Activated T-cell treated with anti-CD3 and anti-CD28 coated beads, Interleukin-2, amount 50 U/mL, for 4 hours (primary cell): ENCODE data around the gene STARD9. TPM values are rescaled to one million over a fixed set of nuclear protein-coding genes. Genes with fewer than 3 reads are reported as not detected.
A peak's percentile ranks its signal among the peaks of the same experiment; 100 is the strongest.

Source experiments
- ATAC-seq, 2 donors: fragments of 200-7000 bp; cut with Tn5 transposase; one replicate each; pipeline ENCODE4 v1.10.0; 2021
- DNase-seq: peaks from one replicate; pipeline ENCODE4 v3.0.0-alpha.2; 2020
- H3K27me3 Mint-ChIP-seq: one replicate; pipeline ENCODE4 v1.8.0; 2021; ENCODE audit warnings: low read depth, mixed read lengths
- H3K36me3 Mint-ChIP-seq: one replicate; pipeline ENCODE4 v1.8.0; 2022; ENCODE audit warnings: mixed read lengths; ENCODE audit not compliant: insufficient read depth
- H3K4me1 Mint-ChIP-seq: one replicate; pipeline ENCODE4 v1.8.0; 2021; ENCODE audit warnings: low read depth, mixed read lengths
- H3K4me3 Mint-ChIP-seq: one replicate; pipeline ENCODE4 v1.8.0; 2021; ENCODE audit warnings: mild to moderate bottlenecking, moderate library complexity, mixed read lengths
- H3K9me3 Mint-ChIP-seq: one replicate; pipeline ENCODE4 v1.8.0; 2021; ENCODE audit warnings: mixed read lengths
- total RNA-seq, 3 donors: library from RNA; stranded (reverse); gene quantifications; one replicate each; pipeline ENCODE4 v1.2.1, GENCODE V29; 2021

STARD9 gene
- total RNA-seq, 3 donors from 2014 or later: 1.9 to 3.6 (median 3.0) TPM

DNA sequence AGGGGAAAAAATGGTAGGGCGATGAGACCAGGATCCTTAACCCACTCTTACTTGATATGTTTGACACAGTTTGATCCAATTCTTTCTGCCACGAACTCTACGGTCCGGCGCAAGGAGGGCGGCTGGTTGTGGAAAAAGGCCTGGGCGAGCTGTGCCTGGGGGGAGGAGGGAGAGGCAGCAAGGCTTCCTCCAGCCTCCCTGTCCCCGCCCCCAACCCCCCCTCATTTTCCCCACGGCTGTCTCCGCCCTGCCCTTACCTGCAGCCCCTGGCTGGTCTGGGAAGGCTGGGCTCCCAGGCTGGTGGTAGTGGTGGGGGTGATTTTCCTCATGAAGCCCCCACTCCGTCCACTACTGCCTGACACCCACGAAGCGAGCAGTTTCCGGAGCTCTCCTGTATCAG, 153.6 kb downstream of the STARD9 start:
- DNase-seq: no peak
- Mint-ChIP-seq H3K4me3 (no peak overlapping the region), H3K9me3 (no peaks in the 10 kb centered on the region), H3K36me3 (peaks cover 42% of the 10 kb centered on the region), H3K27me3 (no peaks in the 10 kb centered on the region), H3K4me1 (peaks cover 2% of the 10 kb centered on the region)
- ATAC-seq: no peak

DNA sequence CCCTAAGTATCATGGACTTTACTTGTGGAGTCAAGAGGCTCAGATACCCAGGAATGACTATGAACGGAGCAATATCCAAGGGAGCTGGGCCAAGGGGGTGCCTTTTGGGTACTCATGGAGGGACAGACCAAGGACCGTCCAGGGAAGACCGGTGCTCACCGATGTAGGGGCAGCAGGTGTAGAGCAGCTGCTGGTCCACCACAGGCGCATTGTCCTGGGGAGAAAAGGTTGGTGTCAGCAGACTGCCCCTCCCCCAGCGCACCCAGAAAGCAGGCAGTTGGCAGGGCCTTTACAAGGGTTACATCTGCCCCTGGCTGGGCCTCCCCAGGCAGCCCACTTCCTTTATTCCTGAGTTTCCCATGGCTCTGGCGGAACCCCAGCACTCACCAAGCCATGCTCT, 154.0 kb downstream of the STARD9 start:
- Mint-ChIP-seq H3K36me3 (peaks cover 46% of the 10 kb centered on the region), H3K4me1 (peaks cover 5% of the 10 kb centered on the region), H3K9me3 (no peaks in the 10 kb centered on the region), H3K27me3 (no peaks in the 10 kb centered on the region), H3K4me3 (no peak overlapping the region)
- no peak for DNase-seq
- ATAC-seq: no peak

DNA sequence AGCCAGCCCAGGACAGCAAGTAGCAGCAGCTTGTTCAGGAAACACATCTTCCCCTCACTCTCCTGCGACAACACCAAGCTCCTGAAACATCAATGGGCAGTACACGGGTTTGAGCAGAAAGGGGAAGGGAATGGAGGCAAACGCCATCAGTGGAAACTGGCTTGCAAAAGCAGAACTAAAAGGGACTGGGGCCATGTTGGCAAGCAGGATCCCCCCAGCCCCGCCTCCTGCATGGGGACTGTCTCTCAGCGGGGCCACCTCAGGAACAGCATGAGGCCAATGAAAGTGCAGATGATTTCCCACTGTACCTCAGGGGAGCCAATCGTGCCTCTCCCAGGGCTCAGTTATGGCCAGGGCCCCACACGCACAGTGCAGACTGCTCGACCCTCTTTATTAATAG, 154.7 kb downstream of the STARD9 start:
- no peaks in the 10 kb centered on the region for H3K9me3 Mint-ChIP-seq
- peaks cover 39% of the 10 kb centered on the region for H3K36me3 Mint-ChIP-seq
- peaks cover 9% of the 10 kb centered on the region for H3K4me1 Mint-ChIP-seq
- H3K4me3 Mint-ChIP-seq: no peak overlapping the region
- no peaks in the 10 kb centered on the region for H3K27me3 Mint-ChIP-seq
- no peak for ATAC-seq
- no peak for DNase-seq

DNA sequence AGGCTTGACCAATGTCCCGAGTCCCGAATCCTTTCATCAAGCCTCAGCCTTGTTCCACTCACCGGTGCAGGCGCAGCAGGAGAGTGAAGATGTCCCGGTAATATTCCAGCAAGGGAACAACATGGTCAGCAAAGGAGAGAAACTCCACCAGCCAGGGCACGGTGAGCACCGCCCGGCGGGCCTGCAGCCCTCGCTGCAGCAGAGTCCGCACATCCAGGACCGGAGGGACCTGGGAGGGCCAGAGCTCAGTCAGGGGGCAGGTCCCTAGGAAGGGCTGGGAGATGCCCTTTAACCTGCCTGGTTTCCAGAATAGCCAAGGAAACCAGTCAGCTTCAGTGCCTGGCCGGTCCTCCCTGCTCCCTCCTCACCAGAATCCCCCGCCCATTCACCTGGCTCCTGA, 155.1 kb downstream of the STARD9 start:
- DNase-seq: no peak
- ATAC-seq: no peak
- H3K4me1 Mint-ChIP-seq: peaks cover 13% of the 10 kb centered on the region
- H3K27me3 Mint-ChIP-seq: no peaks in the 10 kb centered on the region
- H3K4me3 Mint-ChIP-seq: no peak overlapping the region
- H3K36me3 Mint-ChIP-seq: peaks cover 35% of the 10 kb centered on the region
- H3K9me3 Mint-ChIP-seq: no peaks in the 10 kb centered on the region

DNA sequence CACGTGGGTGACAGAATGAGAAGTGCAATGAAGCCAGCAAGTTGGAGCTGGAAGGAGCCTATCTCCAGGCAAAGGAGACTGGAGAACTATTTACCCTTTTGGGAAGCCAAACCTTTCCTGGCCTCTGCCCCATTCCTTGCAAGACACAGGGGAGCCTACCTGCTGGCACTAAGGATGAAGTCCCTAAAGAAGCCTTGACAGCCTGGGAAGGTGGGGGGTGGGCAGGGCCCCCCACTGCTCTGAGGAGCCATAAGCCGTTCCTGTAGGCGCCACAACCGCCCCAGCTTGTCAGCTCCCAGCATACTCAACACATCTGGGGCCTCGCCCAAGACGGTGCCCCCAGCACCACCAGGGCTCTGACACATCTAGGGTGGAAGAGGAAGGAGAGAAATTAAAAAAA, 156.1 kb downstream of the STARD9 start:
- H3K4me1 Mint-ChIP-seq: peaks cover 16% of the 10 kb centered on the region
- H3K4me3 Mint-ChIP-seq: no peak overlapping the region
- no peaks in the 10 kb centered on the region for H3K27me3 Mint-ChIP-seq
- DNase-seq (no peak), ATAC-seq (no peak)
- peaks cover 34% of the 10 kb centered on the region for H3K36me3 Mint-ChIP-seq
- no peaks in the 10 kb centered on the region for H3K9me3 Mint-ChIP-seq

DNA sequence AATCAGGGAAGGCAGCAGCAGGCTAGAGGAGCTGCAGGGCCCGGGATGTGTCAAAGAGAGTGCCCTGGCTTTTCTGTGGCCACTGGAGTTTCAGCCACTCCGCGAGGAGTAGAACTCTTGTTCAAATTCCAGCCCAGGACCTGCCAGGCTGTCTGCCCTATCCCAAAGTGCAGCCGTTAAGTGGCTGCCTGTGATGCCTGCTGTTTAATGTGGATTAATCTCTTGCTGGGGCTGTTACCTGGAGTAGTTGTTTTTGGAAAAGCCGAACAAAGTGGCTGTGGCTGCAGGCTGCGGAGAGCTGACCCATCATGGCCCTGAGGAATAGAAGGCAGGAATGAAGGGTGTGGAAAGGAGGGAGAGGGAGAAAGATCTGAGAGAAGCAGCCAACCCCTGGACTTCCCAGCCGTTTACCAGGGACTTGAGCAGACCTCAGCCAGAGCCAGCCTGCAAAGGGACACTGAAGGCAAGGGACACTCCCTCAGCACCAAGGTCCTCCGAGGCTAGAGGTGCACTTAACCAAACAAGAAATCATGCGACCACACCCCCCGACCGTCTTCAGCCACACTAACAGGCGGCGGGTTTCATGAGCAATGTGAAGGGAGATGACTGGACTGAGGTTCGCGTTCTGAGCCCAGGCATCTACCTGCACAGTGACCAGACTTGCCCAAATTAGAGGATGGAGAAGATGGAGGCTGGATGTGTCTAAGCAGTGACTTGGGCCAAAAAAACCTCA, 156.9 kb downstream of the STARD9 start:
- Mint-ChIP-seq H3K4me3 (no peak overlapping the region), H3K36me3 (peaks cover 30% of the 10 kb centered on the region)
- no peak for ATAC-seq

DNA sequence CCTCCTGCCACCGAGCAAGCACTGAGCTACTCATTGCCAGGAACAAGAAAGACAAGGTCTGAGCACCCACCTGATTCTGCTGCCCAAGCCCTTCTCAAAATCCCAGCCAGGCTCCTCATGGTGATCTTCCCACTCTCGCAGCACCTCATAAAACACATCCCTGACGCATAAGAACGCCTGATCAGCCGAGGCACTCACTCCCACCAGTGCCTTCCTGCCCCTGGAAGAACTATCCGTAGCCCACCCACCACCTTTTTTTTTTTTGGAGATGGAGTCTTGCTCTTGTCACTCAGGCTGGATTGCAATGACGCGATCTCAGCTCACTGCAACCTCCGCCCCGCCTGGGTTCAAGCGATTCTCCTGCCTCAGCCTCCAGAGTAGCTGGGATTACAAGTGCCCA, 157.6 kb downstream of the STARD9 start:
- no peak overlapping the region for H3K4me3 Mint-ChIP-seq
- peaks cover 28% of the 10 kb centered on the region for H3K36me3 Mint-ChIP-seq
- no peaks in the 10 kb centered on the region for H3K27me3 Mint-ChIP-seq
- H3K9me3 Mint-ChIP-seq: no peaks in the 10 kb centered on the region
- peaks cover 22% of the 10 kb centered on the region for H3K4me1 Mint-ChIP-seq
- ATAC-seq: no peak
- no peak for DNase-seq

More for the DNA sequence above, 156.9 kb downstream of the STARD9 start:
- no peak for DNase-seq
- no peaks in the 10 kb centered on the region for H3K9me3 Mint-ChIP-seq
- H3K4me1 Mint-ChIP-seq: peaks cover 17% of the 10 kb centered on the region
- H3K27me3 Mint-ChIP-seq: no peaks in the 10 kb centered on the region

DNA sequence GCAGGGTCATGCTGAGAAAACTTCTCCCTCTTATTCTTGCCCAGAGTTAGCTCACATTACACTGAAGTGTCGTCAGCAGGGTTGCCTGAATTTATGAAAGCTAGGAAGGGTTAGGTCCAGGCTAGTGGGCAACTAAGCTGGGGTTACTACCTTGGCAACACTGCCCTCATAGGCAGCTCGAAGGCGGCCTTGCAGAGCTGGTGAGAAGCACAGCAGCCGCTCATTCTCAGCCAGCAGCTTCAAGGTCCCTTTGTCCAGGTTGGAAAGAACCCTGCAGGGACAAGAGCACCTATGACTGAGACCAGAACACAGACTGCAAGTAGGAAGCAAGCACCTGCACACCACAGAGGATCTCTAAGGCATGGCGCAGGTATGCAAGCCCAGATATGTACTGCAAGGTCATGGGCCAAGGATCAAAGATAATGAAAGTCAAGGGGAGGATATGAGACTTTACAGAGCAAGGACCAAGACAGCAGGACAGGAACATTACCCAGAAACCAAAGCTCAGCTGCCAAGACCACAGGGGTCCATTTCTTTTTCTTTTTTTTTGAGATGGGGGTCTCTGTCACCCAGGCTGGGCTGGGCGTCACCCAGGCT, 158.8 kb downstream of the STARD9 start:
- H3K27me3 Mint-ChIP-seq: no peaks in the 10 kb centered on the region
- DNase-seq (no peak), ATAC-seq (no peak)
- no peaks in the 10 kb centered on the region for H3K9me3 Mint-ChIP-seq
- peak overlapping the region; percentile 75 for H3K4me3 Mint-ChIP-seq
- H3K36me3 Mint-ChIP-seq: peaks cover 24% of the 10 kb centered on the region
- H3K4me1 Mint-ChIP-seq: peaks cover 22% of the 10 kb centered on the region

DNA sequence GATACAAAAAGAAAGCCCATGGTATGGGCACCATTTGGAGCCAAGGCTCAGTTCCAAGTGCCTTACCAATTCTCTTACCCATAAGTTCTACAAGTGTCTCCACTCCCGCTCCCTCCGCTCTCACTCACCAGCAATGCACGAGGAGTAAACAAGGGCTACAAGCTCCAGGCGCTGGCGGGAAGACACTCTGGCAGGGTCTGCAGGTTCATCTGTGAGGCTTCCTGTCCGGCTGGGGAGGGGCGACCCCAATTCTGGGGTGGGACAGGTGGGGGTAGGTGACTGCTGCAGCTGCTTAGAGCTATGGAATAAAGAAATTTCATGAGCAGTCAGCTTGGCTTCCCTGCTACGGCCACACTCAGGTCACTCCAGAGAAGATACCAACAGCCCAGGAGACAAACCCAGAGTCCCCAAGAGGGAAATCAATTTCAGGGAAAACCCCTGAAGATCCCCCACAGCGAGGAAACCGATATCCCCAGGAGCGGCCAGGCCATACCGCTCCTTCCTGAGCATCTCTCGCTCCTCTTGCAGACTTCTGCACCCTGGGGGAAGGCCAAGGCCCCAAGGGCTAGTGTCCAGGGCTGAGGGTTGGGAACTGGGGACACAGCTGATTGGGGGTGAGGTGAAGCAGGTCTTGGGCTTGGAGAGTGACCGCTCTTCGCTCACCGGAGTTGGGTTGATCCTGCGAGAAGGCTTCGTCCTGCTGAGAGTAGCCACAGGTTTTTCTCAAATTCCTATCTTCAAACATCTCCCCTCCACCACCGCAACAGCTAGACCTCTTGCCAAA, 160.2 kb downstream of the STARD9 start:
- ATAC-seq (no peak), DNase-seq (no peak)
- Mint-ChIP-seq H3K27me3 (no peaks in the 10 kb centered on the region), H3K9me3 (no peaks in the 10 kb centered on the region), H3K36me3 (peaks cover 19% of the 10 kb centered on the region), H3K4me3 (peak overlapping the region; percentile 79), H3K4me1 (peaks cover 22% of the 10 kb centered on the region)

DNA sequence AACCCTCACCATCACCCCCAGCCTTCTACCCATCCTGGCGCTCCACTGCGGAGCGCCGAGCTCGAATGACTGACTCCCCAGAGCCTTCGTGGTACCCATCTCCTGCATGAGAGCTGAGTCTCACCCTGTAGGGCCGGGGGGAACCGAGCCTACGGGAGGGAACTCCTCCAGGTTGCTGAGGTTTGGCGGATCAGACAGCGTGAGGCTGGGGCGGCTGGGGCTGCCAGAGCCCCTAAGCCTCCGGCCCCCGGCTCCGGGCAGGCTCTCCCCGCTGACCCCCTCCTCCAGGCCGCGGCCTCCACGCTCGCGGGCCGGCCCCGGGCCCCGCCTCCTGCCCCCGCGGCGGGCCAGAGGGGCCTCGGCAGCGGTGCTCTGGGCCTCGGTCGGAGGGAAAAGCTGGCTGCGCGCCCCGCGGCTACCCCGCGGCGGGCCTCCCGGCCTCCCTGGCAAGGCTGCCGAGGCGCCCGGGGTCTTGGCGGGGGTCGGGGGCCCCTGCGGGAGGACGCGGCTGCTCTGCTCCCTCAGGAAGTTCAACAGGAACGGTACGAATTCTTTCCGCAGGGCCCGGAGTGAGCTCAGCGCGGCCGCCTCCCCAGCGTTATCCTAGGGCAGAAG, 160.9 kb downstream of the STARD9 start:
- peaks cover 22% of the 10 kb centered on the region for H3K4me1 Mint-ChIP-seq
- no peak for DNase-seq
- H3K36me3 Mint-ChIP-seq: peaks cover 19% of the 10 kb centered on the region
- peak overlapping the region; percentile 79 for H3K4me3 Mint-ChIP-seq
- H3K27me3 Mint-ChIP-seq: no peaks in the 10 kb centered on the region
- ATAC-seq: peak; percentile 41 to 44
- no peaks in the 10 kb centered on the region for H3K9me3 Mint-ChIP-seq

DNA sequence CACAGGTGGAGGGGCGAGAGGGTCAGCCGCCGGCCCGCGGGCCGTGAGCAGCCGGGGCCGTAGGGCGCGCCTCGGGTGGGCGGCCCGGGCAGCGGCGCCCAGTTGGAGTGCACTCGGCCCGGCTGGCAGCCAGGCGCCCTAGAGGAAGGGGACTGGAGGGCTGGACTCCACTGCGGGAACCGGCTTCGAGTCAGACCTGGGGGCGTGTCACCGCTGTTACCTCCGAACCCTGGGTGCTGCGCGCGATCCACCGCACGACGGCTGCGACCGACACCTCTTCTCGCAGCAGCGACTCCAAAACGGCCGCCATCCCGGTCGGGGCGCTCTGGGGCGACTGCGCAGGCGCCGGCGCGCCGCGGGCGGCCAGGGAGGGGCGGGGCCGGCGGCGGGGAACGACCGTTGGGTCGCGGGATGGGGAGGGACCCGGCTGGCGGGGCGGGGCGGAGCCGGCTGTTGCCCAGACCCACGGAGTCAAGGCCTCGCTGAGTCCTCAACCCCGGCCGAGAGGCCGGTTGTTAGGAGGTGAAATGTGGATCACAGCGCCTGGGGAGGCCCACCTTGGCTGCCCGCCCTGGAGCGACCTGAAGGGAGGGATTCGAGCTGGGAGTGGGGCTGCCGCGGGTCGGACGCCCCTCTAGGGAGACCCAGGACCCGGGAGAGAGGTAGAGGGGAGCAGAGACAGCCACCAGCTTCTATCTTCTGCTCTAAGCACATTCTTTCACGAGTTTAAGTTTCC, 161.6 kb downstream of the STARD9 start, which contains the start of gene CDAN1:
Gene CDAN1, minus strand, starts transcription at position 336 of the 736 bp plus-strand sequence. Its CDS starts 26 bp downstream, at position 310.
- peaks cover 22% of the 10 kb centered on the region for H3K4me1 Mint-ChIP-seq
- peak; percentile 95 for ATAC-seq
- peak; percentile 91 for DNase-seq
- no peaks in the 10 kb centered on the region for H3K27me3 Mint-ChIP-seq
- peak within 1 kb of the TSS; percentile 79 for H3K4me3 Mint-ChIP-seq
- H3K36me3 Mint-ChIP-seq: peaks cover 15% of the 10 kb centered on the region
- H3K9me3 Mint-ChIP-seq: no peaks in the 10 kb centered on the region

DNA sequence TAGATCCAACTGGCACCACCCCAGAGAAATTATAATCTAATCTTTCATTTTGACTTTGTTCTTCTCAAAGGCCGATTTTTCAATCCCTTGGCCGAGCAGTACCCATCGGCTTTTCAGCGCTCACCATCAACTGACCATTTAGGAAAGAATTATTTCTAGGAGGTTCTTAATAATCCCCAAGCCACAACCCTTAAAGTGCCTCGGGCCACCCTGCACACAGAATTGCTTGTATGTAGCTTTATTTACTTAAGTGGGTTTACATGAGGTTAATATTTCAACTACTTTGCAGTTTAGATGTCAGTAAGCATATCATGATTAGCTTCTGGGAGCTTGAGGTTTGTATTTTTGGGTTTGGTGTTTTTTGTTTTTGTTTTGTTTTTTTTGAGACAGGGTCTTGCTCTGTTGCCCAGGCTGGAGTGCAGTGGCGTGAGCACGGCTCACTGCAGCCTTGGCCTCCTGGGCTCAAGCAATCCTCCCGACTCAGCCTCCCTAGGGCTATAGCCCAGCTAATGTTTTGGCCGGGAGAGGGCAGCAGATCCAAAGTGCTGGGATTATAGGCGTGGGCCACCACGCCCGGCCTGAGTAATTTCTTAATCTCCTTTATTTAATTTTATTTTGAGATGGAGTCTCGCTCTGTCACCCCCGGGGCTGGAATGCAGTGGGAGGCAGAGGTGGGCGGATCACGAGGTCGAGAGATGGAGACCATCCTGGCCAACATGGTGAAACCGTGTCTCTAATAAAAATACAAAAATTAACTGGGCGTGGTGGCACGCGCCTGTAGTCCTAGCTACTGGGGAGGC, 162.3 kb downstream of the STARD9 start:
- no peaks in the 10 kb centered on the region for H3K9me3 Mint-ChIP-seq
- ATAC-seq (no peak), DNase-seq (no peak)
- H3K4me1 Mint-ChIP-seq: peaks cover 22% of the 10 kb centered on the region
- peak overlapping the region; percentile 78 for H3K4me3 Mint-ChIP-seq
- peaks cover 9% of the 10 kb centered on the region for H3K36me3 Mint-ChIP-seq
- H3K27me3 Mint-ChIP-seq: no peaks in the 10 kb centered on the region

DNA sequence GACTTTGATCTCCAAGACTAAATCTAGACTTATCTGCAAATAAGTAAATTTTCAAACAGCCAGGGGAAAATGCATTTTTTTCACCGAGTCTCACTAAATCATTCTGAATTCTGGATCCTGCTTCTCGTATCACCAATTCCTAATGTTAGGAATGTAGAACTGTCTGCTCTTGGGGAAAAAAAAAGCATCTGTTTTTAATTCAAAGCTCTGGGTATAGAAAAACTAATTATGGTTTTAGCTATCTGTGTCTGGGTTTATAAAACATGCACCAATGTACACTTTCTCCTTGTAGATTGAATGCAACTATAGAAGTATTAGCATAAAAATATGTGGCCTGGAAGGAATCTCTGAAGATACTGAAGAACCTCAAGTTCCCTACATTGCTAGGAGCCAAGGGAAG, 166.3 kb downstream of the STARD9 start:
- Mint-ChIP-seq H3K4me1 (peaks cover 6% of the 10 kb centered on the region), H3K9me3 (no peaks in the 10 kb centered on the region), H3K36me3 (peaks cover 10% of the 10 kb centered on the region), H3K4me3 (no peak overlapping the region), H3K27me3 (no peaks in the 10 kb centered on the region)
- DNase-seq (no peak), ATAC-seq (no peak)
